Esophagus muscularis mucosa (tissue), 4 donors: ENCODE data around the gene PLB1.

Experiments
- EP300 ChIP-seq: sonication (generic); formaldehyde crosslinking; IDR thresholded peaks from one replicate; pipeline ENCODE4 v1.6.1; 2017; ENCODE audit warnings: antibody characterized with exemption
- POLR2A ChIP-seq: fragments of 450-650 bp; IDR thresholded peaks from one replicate; pipeline ENCODE4 v1.6.1; 2017; ENCODE audit warnings: antibody characterized with exemption, moderate library complexity, mild to moderate bottlenecking, low read depth
- TF ChIP-seq, protein P1 (sequence below), 3 experiments: fragments of 200-600 bp in 2 of 3; fragments of 450-650 bp in 1 of 3; sonication (generic) in 2 of 3; IDR thresholded peaks; one replicate each; pipeline ENCODE4 v1.5.1; 2017 to 2019; ENCODE audit warnings: antibody characterized with exemption in 3 of 3, mild to moderate bottlenecking in 2 of 3, moderate library complexity in 1 of 3

DNA sequence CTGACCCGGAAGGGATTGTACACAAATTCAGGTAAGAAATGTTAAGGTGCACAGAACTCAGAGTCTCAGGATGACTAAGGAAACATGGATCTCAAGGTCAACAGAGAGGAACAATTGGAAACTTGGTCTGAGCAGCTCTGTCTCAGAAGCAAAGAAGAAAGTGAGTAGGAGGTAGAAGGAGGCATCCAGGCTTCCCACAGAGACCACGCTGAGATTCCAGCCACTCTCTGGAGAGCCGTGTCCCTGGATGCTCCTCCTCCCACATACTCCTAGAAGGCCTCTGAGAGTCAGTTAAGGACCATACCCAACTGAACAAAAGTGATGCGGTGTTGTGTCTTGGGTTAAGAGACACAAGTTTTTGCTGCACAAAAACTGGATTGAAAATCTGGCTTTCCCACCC is 8.6 kb upstream of the PLB1 start:
- TF ChIP-seq, protein P1, sequence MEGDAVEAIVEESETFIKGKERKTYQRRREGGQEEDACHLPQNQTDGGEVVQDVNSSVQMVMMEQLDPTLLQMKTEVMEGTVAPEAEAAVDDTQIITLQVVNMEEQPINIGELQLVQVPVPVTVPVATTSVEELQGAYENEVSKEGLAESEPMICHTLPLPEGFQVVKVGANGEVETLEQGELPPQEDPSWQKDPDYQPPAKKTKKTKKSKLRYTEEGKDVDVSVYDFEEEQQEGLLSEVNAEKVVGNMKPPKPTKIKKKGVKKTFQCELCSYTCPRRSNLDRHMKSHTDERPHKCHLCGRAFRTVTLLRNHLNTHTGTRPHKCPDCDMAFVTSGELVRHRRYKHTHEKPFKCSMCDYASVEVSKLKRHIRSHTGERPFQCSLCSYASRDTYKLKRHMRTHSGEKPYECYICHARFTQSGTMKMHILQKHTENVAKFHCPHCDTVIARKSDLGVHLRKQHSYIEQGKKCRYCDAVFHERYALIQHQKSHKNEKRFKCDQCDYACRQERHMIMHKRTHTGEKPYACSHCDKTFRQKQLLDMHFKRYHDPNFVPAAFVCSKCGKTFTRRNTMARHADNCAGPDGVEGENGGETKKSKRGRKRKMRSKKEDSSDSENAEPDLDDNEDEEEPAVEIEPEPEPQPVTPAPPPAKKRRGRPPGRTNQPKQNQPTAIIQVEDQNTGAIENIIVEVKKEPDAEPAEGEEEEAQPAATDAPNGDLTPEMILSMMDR (IDR thresholded peaks at IDR 0.05) = no peak
- TF ChIP-seq POLR2A (no peak), EP300 (no peak)
